GM21526 (cell line): ENCODE results near the gene GGA3.
A peak's percentile ranks its signal among the peaks of the same experiment; 100 is the strongest.
"Not testable (repeated sequence)": the region's sequence is repeated elsewhere in the genome, so short reads cannot be mapped to it uniquely, and the experiment has no call there.

ENCODE experiments used
- ATAC-seq: cut with Tn5 transposase; IDR thresholded peaks from one replicate; pipeline ENCODE4 v1.9.1; 2021; ENCODE audit warnings: moderate library complexity; ENCODE audit not compliant: unreplicated experiment, low FRiP score

Gene GGA3, protein sequence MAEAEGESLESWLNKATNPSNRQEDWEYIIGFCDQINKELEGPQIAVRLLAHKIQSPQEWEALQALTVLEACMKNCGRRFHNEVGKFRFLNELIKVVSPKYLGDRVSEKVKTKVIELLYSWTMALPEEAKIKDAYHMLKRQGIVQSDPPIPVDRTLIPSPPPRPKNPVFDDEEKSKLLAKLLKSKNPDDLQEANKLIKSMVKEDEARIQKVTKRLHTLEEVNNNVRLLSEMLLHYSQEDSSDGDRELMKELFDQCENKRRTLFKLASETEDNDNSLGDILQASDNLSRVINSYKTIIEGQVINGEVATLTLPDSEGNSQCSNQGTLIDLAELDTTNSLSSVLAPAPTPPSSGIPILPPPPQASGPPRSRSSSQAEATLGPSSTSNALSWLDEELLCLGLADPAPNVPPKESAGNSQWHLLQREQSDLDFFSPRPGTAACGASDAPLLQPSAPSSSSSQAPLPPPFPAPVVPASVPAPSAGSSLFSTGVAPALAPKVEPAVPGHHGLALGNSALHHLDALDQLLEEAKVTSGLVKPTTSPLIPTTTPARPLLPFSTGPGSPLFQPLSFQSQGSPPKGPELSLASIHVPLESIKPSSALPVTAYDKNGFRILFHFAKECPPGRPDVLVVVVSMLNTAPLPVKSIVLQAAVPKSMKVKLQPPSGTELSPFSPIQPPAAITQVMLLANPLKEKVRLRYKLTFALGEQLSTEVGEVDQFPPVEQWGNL

DNA sequence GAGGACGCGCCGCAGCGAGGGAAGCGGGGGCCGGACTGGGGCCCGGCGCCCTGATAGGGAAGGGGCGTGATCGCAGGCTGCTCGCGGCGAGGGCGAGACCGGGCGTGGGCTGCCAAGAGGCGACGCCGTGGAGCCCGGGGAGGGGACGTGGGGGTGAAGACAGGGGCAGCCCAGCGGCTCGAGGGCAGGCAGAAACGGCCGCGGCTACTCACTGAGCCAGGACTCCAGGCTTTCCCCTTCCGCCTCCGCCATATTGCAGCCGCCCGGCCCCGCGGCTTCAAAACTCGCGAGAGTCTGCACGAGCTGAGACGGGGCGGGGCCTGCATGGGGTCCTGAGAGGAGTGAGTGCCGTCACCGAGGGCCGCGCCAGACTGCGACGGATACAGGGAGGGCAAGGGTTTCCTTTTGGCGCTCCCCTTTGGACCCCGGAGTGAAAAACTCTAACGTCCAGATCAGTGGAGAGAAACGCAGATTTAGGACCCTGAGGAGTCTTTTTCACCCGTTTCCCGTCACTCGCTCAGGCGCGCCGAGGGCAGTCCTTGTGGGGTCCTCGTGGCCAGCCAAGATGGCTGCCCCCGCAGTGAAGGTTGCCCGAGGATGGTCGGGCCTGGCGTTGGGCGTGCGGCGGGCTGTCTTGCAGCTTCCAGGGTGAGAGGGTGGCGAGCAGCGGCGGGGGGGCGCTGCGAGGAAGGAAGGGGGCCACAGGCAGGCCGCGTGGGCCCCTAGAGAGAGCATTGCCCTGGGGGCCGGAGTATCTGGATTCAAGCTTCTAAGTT, at the start of gene GGA3, which contains the start of gene MRPS7:
GGA3 (minus strand) TSS at position 271 of the 776 bp plus-strand sequence; CDS start at position 252, 19 bp downstream.
MRPS7 (plus strand) TSS at position 544 of the 776 bp plus-strand sequence; CDS start at position 566, 22 bp downstream.
- peak; percentile 73 for ATAC-seq

DNA sequence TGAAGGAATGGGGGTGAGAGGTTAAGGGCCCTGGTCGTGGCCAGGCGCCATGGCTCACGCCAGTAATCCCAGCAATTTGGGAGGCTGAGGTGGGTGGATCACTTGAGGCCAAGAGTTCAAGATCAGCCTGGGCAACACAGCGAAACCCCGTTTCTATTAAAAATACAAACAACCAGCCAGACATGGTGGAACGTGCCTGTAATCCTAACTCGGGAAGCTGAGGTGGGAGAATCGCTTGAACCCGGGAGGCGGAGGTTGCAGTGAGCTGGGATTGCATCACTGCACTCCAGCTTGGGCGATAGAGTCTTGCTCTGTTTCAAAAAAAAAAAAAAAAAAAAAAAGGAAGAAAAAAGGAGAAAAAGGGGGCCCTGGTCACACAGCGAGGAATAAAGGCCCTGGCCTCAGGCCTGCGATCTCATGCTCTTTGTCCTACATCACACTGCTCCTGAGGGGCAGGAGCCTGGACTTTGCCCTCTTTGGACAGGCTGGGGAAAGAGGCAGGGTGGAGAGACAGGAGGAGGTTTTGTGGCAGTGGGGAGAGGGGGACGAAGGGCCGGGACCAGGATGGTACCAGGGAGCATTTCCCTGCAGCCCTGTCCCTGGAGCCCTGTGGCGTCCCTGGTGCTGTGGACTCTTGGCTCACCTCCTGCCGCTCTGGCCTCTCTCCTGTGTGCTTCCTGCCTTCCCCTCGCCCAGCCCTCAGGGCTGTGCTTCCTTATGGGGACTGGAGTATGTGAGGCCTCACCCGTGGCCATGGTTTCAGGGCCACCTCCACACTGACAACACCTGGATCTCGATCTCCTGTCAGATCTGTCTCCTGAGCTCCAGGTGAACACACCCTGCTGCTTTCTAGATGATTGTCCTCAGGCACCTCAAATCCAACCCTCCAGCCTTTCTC, 47.6 kb upstream of the GGA3 start:
- ATAC-seq, result no peak

DNA sequence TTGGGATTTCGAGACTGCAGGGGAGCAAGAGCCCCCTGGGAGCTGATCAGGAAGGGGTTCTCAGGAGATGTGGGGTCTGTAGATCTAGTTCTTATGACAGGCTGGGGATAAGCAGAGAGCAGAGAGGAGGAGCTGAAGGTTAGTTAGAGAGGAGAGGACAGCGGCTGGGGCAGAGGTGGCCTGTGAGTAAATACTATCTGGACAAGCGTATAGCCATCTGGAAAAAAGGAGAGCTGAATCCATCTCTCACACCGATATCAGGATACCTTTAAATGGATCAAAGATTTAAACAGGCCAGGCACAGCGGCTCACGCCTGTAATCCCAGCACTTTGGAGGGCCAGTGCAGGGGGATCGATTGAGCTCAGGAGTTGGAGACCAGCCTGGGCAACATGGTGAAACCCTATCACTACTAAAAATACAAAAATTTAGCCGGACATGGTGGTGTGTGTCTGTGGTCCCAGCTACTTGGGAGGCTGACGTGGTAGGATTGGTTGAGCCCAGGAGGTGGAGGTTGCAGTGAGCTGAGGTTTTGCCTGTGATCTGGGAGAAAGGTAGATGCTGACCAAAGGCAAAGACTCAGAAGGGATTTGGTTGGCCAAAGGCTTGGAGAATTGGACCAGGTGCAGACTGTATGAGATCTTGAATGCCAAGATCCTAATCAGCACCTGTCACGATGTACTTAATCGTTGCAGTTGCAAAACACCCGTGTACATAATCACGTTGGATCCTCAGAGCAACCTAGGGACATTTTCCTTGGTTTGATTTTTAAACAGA, 46.7 kb upstream of the GGA3 start:
- ATAC-seq, result no peak

- no peak for ATAC-seq
Observed at GRCh38 chr17:75301502-75302206, 40.2 kb upstream of the GGA3 start.

DNA sequence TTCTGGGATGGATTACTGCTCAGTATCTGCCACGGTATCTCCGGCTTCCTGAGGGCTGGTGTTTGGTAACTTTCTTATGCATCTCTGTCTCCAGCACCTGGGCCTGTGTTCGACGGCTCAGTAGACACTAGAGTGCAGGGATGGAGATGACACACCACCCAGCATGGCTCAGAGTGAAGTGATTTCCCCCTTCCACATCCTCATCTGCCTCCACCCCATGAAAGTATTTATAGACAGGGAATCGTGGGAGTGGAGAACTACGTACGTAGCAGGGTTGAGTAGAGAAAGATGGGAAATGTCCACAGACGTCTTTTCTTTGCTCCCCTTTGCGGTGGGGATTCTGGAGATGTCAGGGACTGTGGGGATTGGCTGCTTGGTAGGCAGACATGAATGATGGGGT, 39.6 kb upstream of the GGA3 start:
- no peak for ATAC-seq

GRCh38 chr17:75300280-75300679, 38.9 kb upstream of the GGA3 start:
- ATAC-seq, result no peak

DNA sequence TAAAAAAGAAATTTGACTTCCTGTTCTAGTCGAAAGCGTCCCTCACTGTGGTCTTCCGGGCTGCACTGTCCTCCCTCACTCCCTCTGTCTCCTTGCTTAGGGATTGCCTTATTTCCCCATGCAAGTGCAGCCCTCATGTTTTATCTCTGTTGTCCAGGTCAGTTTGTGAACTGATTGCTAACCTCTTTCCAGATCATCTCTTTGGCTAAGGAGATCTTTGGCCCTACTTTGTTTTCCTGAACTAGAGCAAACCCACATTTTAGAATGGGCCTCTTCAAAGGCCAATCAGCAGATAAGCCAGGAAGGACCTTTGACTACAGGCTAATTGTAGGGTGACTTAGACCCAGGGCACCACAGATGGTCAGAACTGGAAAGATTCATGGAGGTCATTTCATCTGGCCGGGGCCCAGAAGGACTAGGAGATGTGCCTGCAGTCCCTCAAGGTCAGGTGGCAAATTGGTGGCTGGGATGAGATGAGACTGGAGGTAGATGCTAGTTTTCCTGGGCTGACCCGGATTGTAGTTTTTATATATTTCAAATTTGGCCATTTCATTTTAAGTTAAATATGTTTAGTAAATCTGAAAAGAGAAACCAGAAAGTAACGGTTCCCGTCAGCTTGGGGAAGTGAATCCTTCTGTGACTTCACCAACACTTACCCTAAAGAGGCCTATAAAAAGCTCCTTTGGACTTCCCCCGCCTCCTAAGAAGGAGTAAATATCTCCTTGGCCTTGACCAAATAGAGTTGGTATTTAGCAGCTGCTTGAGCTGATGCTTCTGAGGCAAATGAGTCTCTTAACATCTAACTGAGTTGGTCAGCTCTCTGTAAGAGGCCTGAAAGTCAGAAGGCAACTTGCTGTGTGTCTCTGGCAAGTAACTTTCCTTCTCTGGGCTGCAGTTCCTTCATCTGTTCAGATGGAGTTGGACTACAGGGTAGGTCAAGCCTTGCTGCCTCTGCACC, 34.1 kb upstream of the GGA3 start:
- peak; percentile 59 for ATAC-seq

GRCh38 chr17:75292810-75293448, 31.5 kb upstream of the GGA3 start:
- ATAC-seq, result not testable (repeated sequence)

- peak; percentile 23 for ATAC-seq
Observed at GRCh38 chr17:75289832-75290337, 28.5 kb upstream of the GGA3 start.

DNA sequence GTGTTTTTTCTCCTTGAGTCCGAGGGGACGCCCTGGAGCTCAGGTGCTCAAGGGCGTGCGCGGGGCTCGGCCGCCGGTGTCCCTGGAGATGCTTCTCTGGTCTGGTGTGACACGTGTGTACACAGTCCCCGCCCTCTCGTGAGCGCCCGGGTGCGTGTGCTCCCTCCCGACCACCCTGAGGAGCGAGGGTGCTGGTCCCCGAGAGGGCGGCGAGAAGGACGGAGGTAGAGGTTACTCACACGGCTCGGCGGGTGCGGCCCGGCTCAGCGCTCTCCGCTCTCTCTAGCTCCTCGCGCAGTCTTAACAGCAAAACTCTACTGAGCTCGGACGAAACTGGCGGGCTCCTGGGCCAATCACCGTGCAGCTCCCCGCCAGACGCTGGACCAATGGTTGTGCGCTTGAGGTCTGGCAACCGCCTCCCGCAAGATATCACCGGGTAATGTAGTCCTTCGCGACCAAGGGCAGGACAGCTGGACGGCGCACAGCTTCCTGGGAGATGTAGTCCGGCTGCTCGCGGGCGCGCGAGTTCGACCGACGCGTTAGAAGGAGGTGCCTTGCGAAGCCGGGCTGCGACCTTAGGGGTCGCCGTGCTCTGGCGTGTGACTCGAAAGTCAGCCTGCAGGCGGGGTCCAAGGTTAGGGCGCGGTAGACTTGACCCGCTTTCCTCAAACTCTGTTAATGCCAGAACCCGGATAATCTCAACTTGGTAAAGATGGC, 27.9 kb upstream of the GGA3 start, which contains the start of gene SLC25A19:
SLC25A19 (minus strand) TSS at position 319 of the 717 bp plus-strand sequence. CDS start 2,669 bp downstream, outside the sequence.
- peak; percentile 78 for ATAC-seq

- ATAC-seq, result no peak
Observed at GRCh38 chr17:75288770-75289114, 27.3 kb upstream of the GGA3 start.

DNA sequence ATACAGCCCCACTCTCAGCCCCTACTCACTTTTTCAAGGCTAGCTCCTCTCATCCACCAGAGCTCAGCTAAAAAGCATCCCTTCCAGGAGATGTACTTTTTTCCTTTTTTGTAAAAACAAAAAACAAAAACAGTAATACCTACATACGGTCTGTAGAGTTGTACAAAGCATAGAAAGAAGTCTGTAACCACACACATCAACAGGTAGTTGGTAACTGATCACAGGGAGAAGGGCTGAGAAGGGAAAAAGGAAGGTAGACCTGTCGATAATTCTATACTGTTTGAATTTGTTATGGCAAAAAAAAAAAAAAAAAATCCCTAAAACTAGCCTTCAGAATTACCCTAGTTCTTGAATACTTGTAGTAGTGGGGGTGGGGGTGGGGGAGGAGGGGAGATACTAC, 27.0 kb upstream of the GGA3 start:
- no peak for ATAC-seq

- no peak for ATAC-seq
Observed at GRCh38 chr17:75287221-75287620, 25.8 kb upstream of the GGA3 start.

- no peak for ATAC-seq
Observed at GRCh38 chr17:75285123-75285522, 23.7 kb upstream of the GGA3 start.

- ATAC-seq, result not testable (repeated sequence)
Observed at GRCh38 chr17:75280189-75280588, 18.8 kb upstream of the GGA3 start.

GRCh38 chr17:75277664-75278071, 16.3 kb upstream of the GGA3 start:
- ATAC-seq, result no peak
